Left lung (tissue), 10 donors: ENCODE data around the gene RNF207. TPM values are rescaled to one million over a fixed set of nuclear protein-coding genes. Genes with fewer than 3 reads are reported as not detected.

Experiments used
- ATAC-seq: fragments of 200-7000 bp; cut with Tn5 transposase; one replicate; pipeline ENCODE4 v1.9.1; 2020; ENCODE audit warnings: moderate library complexity
- DNase-seq, 4 donors: peaks; one replicate each; pipeline ENCODE4 v3.0.0-alpha.2; 2013 to 2020
- H3K27ac ChIP-seq, 2 donors: fragments of 200-600 bp; sonication (generic) in 1 of 2; one replicate each; pipeline versions ENCODE4 v1.5.0 to v1.8.0; 2020 to 2021
- H3K27me3 ChIP-seq, 2 donors: fragments of 200-600 bp; sonication (generic) in 1 of 2; one replicate each; pipeline versions ENCODE4 v1.5.0 to v1.8.0; 2020 to 2021
- H3K36me3 ChIP-seq, 2 donors: fragments of 200-600 bp; sonication (generic) in 1 of 2; one replicate each; pipeline versions ENCODE4 v1.5.0 to v1.8.0; 2020 to 2021
- H3K4me1 ChIP-seq, 2 donors: fragments of 200-600 bp; one replicate each; pipeline ENCODE4 v1.8.0; 2021
- H3K4me3 ChIP-seq, 2 donors: fragments of 200-600 bp; sonication (generic) in 1 of 2; one replicate each; pipeline versions ENCODE4 v1.5.0 to v1.8.0; 2020 to 2021; ENCODE audit warnings: mild to moderate bottlenecking in 1 of 2
- H3K9me3 ChIP-seq, 2 donors: fragments of 200-600 bp; sonication (generic) in 1 of 2; one replicate each; pipeline versions ENCODE4 v1.5.0 to v1.8.0; 2020 to 2021
- intact Hi-C, 2 donors: fragments of 100-400 bp; cut with DNase I; formaldehyde crosslinking; loops; one replicate each; pipeline versions ENCODE4 v1.11.2 to v1.14.2; 2022
- polyA plus RNA-seq, 6 donors: library from polyadenylated mRNA; unstranded; fragments of 120-200 nt; gene quantifications; one replicate each; pipeline ENCODE4 v1.2.1, GENCODE V29; 2013; ENCODE audit not compliant: insufficient read length in 6 of 6
- total RNA-seq, 2 donors: library from RNA; stranded (reverse); fragmentation: NEBNext Ultra II Directional; extraction: Animal tissue kit (Norgen Biotek cat#: 25700); gene quantifications; one replicate each; pipeline ENCODE4 v1.2.1, GENCODE V29; 2021
- TF ChIP-seq, protein P1 (sequence below), 2 donors: fragments of 200-600 bp; sonication (generic) in 1 of 2; IDR thresholded peaks; one replicate each; pipeline versions ENCODE4 v1.5.0 to v1.8.0; 2021; ENCODE audit warnings: antibody characterized with exemption in 2 of 2
- donor health status: DM: no; HTN: yes; CAD: no.
- donor health status: DM: no; HTN: no; CAD: no.

Gene RNF207
- total and polyA plus RNA-seq, 8 donors = 10.7 to 16.3 (median 13.1) TPM

DNA sequence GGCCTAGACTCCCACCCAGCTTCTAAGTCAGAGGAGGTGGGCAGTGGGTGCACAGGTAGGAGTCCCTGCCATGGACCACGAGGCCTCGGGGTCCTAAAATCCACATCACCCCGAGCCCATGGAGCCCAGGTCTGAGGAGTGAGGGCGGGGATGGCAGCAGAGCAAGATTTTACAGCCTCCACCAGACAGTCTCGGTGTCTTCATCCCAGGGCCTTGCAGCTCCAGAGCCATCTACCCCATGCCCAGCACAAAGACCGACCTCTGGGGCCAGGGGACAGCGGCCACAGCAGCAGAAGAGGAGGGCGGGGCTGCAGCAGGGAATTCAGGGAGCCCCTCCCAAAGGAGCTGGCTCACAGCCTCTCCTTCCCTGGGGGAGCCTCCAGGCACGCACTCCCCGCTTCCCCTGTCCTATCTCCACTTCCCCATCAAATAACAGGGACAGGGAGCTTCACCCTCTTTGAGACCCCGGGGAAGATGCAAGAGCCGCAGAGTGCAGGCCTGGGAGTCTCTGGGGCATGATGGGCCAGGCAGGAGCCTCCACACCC is 40.4 kb upstream of the RNF207 start:
- no peak overlapping the region for H3K4me3 ChIP-seq
- DNase-seq (peak in 1 of 4 donors; percentile 44), ATAC-seq (no peak)
- H3K9me3 ChIP-seq = no peaks in the 10 kb centered on the region
- no peak overlapping the region for H3K27ac ChIP-seq
- intact Hi-C loops = no loop called here
- H3K36me3 ChIP-seq = no peaks in the 10 kb centered on the region
- peaks cover 0 to 4% of the 10 kb centered on the region in 2 donors for H3K4me1 ChIP-seq
- TF ChIP-seq, protein P1, sequence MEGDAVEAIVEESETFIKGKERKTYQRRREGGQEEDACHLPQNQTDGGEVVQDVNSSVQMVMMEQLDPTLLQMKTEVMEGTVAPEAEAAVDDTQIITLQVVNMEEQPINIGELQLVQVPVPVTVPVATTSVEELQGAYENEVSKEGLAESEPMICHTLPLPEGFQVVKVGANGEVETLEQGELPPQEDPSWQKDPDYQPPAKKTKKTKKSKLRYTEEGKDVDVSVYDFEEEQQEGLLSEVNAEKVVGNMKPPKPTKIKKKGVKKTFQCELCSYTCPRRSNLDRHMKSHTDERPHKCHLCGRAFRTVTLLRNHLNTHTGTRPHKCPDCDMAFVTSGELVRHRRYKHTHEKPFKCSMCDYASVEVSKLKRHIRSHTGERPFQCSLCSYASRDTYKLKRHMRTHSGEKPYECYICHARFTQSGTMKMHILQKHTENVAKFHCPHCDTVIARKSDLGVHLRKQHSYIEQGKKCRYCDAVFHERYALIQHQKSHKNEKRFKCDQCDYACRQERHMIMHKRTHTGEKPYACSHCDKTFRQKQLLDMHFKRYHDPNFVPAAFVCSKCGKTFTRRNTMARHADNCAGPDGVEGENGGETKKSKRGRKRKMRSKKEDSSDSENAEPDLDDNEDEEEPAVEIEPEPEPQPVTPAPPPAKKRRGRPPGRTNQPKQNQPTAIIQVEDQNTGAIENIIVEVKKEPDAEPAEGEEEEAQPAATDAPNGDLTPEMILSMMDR (IDR thresholded peaks at IDR 0.05) = no peak
- H3K27me3 ChIP-seq = peaks cover 3 to 70% of the 10 kb centered on the region in 2 donors

DNA sequence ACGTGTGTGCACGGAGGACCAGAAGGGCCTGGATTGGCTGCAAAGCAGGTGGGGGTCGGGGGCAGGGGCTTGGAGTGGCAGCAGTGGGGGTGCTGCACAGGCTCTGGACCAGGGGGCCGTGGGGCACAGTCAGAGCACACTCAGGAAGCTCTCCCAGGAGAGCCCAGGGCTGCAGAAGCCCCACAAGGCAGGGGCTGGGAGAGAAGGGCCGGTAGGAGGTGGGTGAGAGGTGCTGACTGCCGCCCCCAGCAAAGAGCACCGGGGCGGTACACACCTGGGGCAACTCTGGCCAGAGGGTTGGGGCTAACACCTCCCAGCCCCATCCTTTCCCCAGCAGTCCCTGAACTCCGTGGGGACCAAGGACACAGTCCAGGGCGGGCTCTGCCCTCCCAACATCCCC is 39.7 kb upstream of the RNF207 start:
- Histone ChIP-seq H3K36me3 (no peaks in the 10 kb centered on the region), H3K27me3 (peaks cover 0 to 70% of the 10 kb centered on the region in 2 donors), H3K4me3 (no peak overlapping the region), H3K27ac (no peak overlapping the region), H3K9me3 (no peaks in the 10 kb centered on the region), H3K4me1 (peaks cover 0 to 10% of the 10 kb centered on the region in 2 donors)
- peak in 1 of 4 donors; percentile 32 for DNase-seq
- intact Hi-C loops = no loop called here
- TF ChIP-seq, protein P1 (IDR thresholded peaks at IDR 0.05) = no peak
- ATAC-seq = no peak

DNA sequence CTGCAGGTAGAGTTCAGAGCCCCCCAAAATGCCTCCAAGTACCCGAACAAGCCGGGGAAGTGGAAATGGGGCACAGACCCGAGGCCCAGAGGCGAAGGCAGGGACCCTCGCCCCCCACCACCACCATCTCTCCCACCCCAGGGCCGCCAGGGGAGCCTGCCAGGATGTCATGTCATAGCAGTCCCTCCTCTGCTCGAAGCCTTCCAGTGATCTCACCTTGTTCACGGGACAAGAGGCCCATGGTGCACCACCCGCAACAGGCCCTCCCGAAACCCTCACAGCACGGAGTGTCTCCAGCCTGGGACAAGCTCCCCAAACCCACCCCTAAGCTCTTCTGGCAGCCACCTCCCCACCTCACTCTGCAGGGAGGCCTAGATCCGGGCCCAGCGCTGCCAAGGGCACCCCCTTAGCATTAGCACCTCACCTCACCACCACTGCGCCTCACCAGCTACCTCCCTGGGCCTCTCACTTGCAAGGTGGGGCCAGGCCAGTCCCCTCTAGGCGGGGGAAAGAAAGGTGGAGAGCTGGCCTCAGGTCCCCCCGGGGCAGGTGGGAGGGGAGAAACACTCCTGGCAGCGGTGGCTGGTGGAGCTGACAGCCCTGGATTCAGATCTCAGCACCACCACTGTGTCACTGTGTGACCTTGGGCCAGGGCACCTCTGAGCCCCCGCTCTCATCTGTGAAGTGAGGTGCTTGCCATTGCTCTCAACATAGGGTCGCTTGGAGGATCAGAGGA is 39.1 kb upstream of the RNF207 start:
- H3K36me3 ChIP-seq = no peaks in the 10 kb centered on the region
- H3K9me3 ChIP-seq = no peaks in the 10 kb centered on the region
- no peak overlapping the region for H3K4me3 ChIP-seq
- H3K27ac ChIP-seq = no peak overlapping the region
- H3K27me3 ChIP-seq = peaks cover 0 to 70% of the 10 kb centered on the region in 2 donors
- peaks cover 0 to 10% of the 10 kb centered on the region in 2 donors for H3K4me1 ChIP-seq
- TF ChIP-seq, protein P1 (IDR thresholded peaks at IDR 0.05) = no peak
- DNase-seq (peak in 1 of 4 donors; percentile 58), ATAC-seq (no peak)
- intact Hi-C loops = no loop called here

DNA sequence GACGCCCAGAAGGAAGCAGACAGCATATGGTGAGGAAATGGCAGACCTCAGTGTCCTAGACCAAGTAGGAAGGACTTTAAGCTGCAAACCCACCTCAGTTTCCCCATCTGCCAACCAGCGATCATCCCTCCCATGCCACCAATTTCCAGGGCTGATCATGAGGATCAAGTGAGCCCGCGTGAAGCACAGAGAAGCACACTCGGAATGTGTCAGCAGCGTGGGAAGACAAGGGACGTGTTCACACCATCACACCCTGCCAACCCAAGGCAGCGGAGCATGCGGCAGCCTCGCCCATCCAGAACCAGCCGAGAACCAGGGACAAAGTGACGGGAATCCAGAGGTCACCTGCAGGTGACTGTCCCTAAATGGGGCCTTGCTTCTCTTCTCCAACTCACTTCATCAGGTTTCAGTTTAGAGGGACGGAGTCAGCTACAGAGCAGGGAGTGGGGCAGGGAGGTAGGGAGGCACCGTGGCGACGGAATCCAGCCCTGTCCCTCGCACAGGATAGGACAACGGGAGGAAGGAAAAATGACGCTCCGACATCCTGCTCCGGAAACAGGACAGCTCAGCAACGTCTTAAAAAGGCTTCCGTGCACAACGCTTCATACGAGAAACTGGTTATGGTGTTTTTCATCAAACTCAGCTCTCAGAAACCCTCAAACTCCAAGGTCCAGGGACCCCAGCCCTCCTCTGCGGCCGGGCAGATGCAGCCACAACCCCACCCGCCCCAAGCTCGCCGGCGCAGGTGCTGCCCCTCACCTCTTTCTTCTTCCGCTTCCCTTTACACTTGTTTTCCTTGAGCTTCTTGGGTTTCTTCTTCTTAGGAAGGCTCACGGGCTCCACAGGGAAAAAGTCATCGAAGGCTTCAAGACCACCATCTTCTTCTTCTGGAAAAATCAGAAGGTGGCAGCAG is 38.3 kb upstream of the RNF207 start:
- ATAC-seq = no peak
- Histone ChIP-seq H3K4me3 (no peak overlapping the region), H3K36me3 (no peaks in the 10 kb centered on the region), H3K27ac (no peak overlapping the region), H3K9me3 (no peaks in the 10 kb centered on the region), H3K4me1 (peaks cover 0 to 10% of the 10 kb centered on the region in 2 donors), H3K27me3 (peaks cover 0 to 70% of the 10 kb centered on the region in 2 donors)
- DNase-seq = peak in 1 of 4 donors; percentile 26
- intact Hi-C loops = no loop called here
- TF ChIP-seq, protein P1 (IDR thresholded peaks at IDR 0.05) = no peak
